ENCODE data around the gene SDK1.
"Not testable (repeated sequence)": the region's sequence is repeated elsewhere in the genome, so short reads cannot be mapped to it uniquely, and the experiment has no call there.

SDK1 gene

GRCh38 chr7:4076701-4077294 lies 775.7 kb downstream of the SDK1 start:
- DNase-seq (ENCODE audit: low spot score) = no peak

- no peak for DNase-seq (ENCODE audit: low spot score)
Observed at GRCh38 chr7:4077980-4078379, 776.9 kb downstream of the SDK1 start.

DNA sequence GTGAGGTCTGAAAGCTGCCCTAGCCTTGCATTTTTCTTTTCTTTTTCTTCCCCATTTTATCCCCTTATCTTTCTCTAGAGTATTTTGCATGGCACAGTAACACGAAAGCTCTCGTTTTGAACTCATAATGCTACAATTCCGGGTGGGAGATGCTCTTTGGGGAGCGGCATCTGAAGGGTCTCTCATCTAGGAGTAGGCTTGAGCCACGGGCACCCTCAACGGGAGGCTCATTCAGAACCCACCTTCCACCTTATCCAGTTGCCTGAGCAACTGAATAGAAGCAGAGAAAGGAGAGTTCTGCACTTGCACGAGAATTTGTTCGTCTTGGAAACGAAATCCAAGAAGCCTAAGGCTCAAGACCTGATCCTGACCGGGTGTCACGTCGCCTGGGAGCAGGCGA lies 777.5 kb downstream of the SDK1 start:
- DNase-seq (ENCODE audit: low spot score) = no peak

- DNase-seq (ENCODE audit: low spot score) = no peak
Observed at GRCh38 chr7:4079366-4079765, 778.3 kb downstream of the SDK1 start.

GRCh38 chr7:4079956-4080355 lies 778.9 kb downstream of the SDK1 start:
- DNase-seq (ENCODE audit: low spot score) = no peak

DNA sequence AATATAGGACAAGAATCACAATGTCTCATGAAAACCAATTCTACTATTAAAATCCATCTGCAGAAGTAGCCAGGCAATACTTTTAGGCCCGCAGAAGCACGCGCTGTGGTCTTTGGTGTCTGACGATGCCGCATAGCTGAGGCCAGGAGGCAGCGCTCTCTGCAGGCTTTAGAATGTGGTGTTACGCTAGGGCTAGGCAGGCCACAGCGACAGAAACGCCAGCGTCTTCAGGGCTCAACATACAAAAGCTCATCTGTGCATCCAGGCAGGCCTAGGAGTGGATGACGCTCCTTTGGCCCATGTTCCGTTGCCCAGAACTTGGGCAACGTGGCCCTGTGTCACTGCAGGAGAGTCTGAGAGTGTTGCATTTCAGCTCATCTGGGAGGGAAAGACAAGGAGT lies 779.9 kb downstream of the SDK1 start:
- DNase-seq (ENCODE audit: low spot score) = no peak

GRCh38 chr7:4083513-4083912 lies 782.5 kb downstream of the SDK1 start:
- no peak for DNase-seq (ENCODE audit: low spot score)

GRCh38 chr7:4084271-4084670 lies 783.2 kb downstream of the SDK1 start:
- DNase-seq (ENCODE audit: low spot score) = no peak

- no peak for DNase-seq (ENCODE audit: low spot score)
Observed at GRCh38 chr7:4085937-4086691, 785.1 kb downstream of the SDK1 start.

- DNase-seq (ENCODE audit: low spot score) = no peak
Observed at GRCh38 chr7:4086723-4087122, 785.7 kb downstream of the SDK1 start.

DNA sequence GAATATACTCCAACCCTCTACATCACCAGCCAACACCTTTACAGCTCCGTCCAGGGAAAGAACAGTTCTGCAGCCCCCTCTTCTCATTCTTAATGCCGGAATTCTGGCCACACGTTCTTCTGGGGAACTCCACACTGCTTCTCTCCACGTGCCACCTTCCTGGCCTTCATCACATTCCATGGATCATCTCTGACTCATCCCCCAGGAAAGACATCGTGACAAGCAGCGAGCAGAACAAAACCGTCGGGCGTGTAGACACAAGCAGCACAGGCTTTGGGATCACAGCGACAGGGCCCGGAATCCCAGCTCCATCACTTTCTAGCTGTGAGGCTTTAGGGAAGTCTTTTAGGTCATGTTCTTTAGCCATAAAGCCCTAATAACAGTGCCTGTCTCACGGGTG lies 790.7 kb downstream of the SDK1 start:
- DNase-seq (ENCODE audit: low spot score) = no peak

- DNase-seq (ENCODE audit: low spot score) = no peak
Observed at GRCh38 chr7:4093035-4093434, 792.0 kb downstream of the SDK1 start.

GRCh38 chr7:4093483-4093882 lies 792.4 kb downstream of the SDK1 start:
- no peak for DNase-seq (ENCODE audit: low spot score)

DNA sequence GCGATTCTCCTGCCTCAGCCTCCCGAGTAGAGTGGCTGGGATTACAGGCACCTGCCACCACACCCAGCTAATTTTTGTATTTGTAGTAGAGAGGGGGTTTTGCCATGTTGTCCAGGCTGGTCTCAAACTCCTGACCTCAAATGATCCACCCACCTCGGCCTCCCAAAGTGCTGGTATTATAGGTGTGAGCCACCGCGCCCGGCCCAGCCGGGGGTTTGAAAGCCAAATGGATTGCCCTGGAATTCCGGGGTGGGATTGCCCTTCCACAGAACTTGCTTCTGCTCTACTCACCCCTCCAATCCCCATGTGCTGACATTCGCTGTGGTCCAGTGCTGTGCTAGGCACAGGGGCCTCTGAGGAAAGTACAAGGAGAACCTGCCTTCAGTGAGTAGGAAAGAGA lies 793.1 kb downstream of the SDK1 start:
- not testable (repeated sequence) for DNase-seq (ENCODE audit: low spot score)

DNA sequence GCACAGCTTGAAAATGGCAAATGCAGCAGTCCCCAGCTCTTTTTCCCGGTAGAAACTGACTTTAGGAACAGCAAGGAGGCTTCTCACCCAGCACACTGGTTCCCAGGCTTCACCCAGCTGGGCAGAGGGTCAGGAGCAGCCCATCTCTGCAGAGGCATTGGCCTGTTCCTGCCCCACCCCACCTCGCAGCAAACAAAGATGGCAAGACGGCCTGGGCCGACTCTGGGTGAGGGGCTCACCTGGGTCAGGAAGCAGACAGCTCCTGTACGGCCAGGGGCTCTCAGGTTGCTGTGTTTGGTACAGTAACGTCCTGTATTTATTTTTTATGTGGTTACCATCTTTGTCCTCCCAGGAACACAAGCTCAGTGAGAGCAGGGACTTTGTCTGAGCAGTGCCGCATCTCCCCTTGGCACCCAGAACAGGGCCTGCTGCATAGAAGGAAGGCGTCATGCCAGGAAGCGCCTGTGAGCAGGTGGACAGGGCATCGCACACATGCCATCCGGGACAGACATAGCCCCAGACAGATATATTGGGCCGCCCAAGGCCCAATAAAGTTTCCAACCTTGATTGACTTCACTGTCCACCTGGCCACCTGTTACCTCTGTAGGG lies 796.1 kb downstream of the SDK1 start:
- peak; percentile 5 for DNase-seq (ENCODE audit: low spot score)

DNA sequence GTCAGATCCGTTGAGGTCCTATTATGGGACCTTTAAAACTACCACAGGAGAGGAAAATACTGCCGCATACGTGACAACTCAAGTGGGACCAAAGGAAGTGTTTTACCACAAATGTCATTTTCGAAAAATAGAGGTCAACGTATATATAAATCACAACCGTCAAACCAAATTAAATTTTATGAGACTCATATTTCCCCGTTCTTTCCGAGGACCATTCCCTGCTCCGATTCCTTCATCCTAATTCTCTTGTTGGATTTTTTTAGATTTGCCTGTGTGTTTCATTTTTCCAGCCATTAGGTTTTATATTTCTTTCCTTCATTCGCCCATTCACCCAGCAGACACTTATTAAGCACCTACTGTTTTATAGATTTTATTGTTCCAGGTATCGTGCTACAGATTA lies 797.1 kb downstream of the SDK1 start:
- no peak for DNase-seq (ENCODE audit: low spot score)

DNA sequence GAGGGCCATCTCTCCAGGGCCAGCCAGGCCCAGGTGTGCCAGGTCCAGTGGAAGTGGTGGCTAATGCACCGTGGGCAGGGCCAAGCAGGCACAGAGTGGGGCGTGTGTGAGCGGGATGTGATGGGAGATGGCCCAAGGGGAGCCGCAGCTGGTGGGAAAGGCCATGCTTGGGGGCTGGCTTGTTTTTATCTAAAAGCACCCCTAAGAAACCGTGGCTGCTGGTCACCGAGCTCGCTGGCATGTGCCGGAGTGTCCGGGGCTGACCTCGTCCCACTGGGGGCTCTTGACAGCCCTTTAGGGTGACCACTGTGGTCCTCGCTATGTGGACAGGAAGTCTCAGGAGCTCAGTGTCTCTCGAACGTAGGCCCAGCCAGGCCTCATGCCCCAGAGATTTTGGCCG lies 798.6 kb downstream of the SDK1 start:
- DNase-seq (ENCODE audit: low spot score) = no peak

GRCh38 chr7:4100148-4100547 lies 799.1 kb downstream of the SDK1 start:
- DNase-seq (ENCODE audit: low spot score) = no peak

DNA sequence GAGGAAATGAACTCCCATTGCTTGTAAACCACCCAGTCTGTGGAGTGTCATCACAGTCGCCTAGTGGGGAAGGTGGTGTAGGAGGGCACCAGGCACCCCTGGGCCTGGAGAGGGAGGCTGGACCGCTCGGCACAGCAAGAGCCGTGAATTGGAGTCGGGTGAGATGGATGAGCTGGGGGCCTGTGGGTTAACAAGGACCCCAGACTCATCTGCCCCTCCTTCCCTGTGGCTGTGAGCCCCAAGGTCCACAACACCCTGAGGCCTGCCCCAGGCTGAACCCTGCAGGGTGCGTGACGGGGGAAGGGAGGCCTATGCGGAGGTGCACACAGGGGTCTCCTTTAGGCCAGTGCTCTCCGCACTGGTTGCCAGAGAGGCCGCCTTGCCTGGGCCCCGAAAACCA lies 799.6 kb downstream of the SDK1 start:
- DNase-seq (ENCODE audit: low spot score) = no peak

DNA sequence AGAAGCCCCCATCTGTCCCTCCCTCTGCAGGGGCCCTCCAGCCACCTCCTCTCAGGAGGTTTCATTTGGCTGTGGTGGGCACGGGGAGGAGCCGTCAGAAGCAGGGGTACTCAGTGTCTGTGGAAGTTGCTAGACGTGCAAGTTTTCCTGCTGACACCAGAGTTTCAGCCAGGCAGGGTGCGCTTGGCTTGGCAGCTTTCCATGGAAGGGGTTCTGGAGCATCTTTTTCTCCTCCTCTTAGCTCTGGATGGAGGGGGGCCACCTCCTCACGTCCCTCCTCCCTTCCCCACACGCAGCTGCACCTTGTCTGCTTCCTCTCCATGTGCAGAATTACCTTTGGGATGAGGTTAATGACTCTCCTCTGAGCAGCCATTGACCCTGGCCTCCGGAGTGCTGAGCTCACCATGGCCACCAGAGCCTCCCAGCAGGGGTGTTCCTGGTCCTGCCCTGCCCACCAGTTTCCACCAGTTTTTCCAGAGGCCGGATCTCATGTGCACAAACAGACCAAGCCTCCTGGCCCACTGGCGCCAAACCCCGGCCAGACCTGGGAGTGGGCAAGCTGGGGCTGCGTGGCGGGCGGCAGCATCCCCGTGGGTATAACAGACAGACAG lies 801.3 kb downstream of the SDK1 start:
- no peak for DNase-seq (ENCODE audit: low spot score)

DNA sequence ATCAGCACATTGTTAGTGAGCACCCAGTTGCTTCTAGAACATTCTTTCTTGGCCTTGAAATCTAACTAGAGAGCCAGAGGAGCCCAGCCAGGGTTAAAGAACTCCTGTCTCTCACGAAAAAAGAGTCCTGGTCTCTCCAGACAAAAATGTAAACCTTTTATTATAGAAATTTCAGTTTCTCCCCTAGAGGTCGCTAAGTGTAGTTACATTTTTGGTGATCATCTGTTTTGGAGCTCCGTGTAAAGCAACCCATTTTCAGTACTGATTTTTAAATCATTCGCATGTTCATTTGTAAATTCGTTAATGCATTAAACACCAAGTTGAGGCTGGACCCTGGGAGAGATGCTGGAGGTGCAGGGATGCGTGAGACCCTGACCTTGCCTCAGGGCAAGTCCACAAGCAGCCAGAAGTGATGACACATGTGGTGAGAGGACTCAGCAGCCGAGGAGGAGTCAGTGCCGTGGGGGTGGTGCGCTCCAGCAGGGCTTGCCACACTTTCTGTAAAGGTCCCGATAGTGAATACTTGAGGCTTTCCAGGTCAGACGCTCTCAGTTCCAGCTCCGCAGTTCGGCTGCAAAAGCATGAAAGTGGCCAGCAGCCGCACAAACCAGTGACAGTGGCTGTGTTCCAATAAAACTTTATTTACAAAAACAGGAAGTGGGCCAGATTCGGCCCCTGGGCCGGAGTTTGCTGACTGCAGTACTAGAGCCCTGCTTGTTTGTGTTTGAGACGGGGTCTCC lies 802.5 kb downstream of the SDK1 start:
- DNase-seq (ENCODE audit: low spot score) = peak; percentile 22

- DNase-seq (ENCODE audit: low spot score) = no peak
Observed at GRCh38 chr7:4107839-4108238, 806.8 kb downstream of the SDK1 start.
